Retina (tissue), 1 donor: ENCODE measurements around the gene NXPH4.
A peak's percentile ranks its signal among the peaks of the same experiment; 100 is the strongest.

Experiments used
- DNase-seq: peaks from one replicate; pipeline ENCODE4 v3.0.0-alpha.2; 2016

NXPH4 gene

GRCh38 chr12:57205931-57206330 is 10.7 kb upstream of the NXPH4 start:
- DNase-seq, result no peak

GRCh38 chr12:57207731-57208630 is 8.6 kb upstream of the NXPH4 start:
- no peak for DNase-seq

- DNase-seq, result no peak
Measured at GRCh38 chr12:57208631-57209282, 7.8 kb upstream of the NXPH4 start.

- DNase-seq, result no peak
Measured at GRCh38 chr12:57209916-57210315, 6.7 kb upstream of the NXPH4 start.

- no peak for DNase-seq
Measured at GRCh38 chr12:57210461-57210860, 6.1 kb upstream of the NXPH4 start.

- no peak for DNase-seq
Measured at GRCh38 chr12:57210926-57211692, 5.5 kb upstream of the NXPH4 start.

GRCh38 chr12:57211791-57212700 is 4.5 kb upstream of the NXPH4 start:
- DNase-seq, result no peak

GRCh38 chr12:57212701-57213057 is 3.9 kb upstream of the NXPH4 start:
- no peak for DNase-seq

- peak; percentile 92 for DNase-seq
Measured at GRCh38 chr12:57213058-57213715, 3.4 kb upstream of the NXPH4 start.

GRCh38 chr12:57213763-57214397 is 2.7 kb upstream of the NXPH4 start:
- no peak for DNase-seq

GRCh38 chr12:57214398-57214781 is 2.2 kb upstream of the NXPH4 start:
- peak; percentile 77 for DNase-seq

GRCh38 chr12:57215065-57215464 is 1.5 kb upstream of the NXPH4 start:
- DNase-seq, result no peak

- peak; percentile 43 for DNase-seq
Measured at GRCh38 chr12:57215668-57216013, 953 bp upstream of the NXPH4 start.

GRCh38 chr12:57216921-57217879 is 606 bp downstream of the NXPH4 start:
- peak; percentile 61 for DNase-seq

- DNase-seq, result peak; percentile 43
Measured at GRCh38 chr12:57218030-57218853, 1.6 kb downstream of the NXPH4 start.

- peak; percentile 54 for DNase-seq
Measured at GRCh38 chr12:57219205-57219992, 2.8 kb downstream of the NXPH4 start.

GRCh38 chr12:57219993-57220754 is 3.6 kb downstream of the NXPH4 start:
- peak; percentile 17 for DNase-seq

- no peak for DNase-seq
Measured at GRCh38 chr12:57220770-57221168, 4.2 kb downstream of the NXPH4 start.
